ENCODE data around the gene IGFBP5. TPM values are rescaled to one million over a fixed set of nuclear protein-coding genes. Genes with fewer than 3 reads are reported as not detected.

The IGFBP5 gene
- total RNA-seq, 2 donors from 2014 or later = 162 to 319 TPM

DNA sequence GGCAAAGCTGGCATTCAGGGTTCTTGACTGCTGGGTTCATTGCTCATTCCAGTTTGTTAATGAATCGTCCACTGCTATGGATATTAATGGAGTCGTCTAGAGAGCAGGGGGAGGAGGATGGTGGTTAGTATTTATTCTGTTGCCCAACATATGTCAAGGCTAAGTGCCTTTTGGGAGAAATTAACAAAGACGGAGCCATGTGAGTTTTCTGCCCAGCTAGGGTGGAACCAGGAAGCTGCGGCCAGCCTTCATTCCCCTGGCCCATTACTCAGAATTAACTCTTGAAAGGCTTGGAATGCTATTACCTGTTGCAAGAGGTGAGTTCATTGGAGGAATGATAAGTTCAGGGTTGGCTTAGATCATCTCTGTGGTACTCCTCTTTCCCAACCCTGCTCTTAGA lies 42.8 kb downstream of the IGFBP5 start:
- no peaks in the 10 kb centered on the region for H3K9me3 ChIP-seq
- intact Hi-C loops (cut with DNase I) = no loop called here
- no peaks in the 10 kb centered on the region for H3K36me3 ChIP-seq
- WGBS = 66% methylated on average over 4 of the region's 4 CpGs
- DNase-seq (ENCODE audit: low spot score) = no peak
- no peaks in the 10 kb centered on the region for H3K4me1 ChIP-seq (replicated peaks)
- TF ChIP-seq POLR2AphosphoS5 (IDR thresholded peaks at IDR 0.05) (no peak), POLR2A (IDR thresholded peaks at IDR 0.05) (no peak)
- TF ChIP-seq, protein P1, sequence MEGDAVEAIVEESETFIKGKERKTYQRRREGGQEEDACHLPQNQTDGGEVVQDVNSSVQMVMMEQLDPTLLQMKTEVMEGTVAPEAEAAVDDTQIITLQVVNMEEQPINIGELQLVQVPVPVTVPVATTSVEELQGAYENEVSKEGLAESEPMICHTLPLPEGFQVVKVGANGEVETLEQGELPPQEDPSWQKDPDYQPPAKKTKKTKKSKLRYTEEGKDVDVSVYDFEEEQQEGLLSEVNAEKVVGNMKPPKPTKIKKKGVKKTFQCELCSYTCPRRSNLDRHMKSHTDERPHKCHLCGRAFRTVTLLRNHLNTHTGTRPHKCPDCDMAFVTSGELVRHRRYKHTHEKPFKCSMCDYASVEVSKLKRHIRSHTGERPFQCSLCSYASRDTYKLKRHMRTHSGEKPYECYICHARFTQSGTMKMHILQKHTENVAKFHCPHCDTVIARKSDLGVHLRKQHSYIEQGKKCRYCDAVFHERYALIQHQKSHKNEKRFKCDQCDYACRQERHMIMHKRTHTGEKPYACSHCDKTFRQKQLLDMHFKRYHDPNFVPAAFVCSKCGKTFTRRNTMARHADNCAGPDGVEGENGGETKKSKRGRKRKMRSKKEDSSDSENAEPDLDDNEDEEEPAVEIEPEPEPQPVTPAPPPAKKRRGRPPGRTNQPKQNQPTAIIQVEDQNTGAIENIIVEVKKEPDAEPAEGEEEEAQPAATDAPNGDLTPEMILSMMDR (IDR thresholded peaks at IDR 0.05) = no peak
- H3K27me3 ChIP-seq (replicated peaks; ENCODE audit: insufficient read depth) = no peaks in the 10 kb centered on the region
- H3K4me3 ChIP-seq = no peak overlapping the region
- no peak overlapping the region for H3K27ac ChIP-seq

DNA sequence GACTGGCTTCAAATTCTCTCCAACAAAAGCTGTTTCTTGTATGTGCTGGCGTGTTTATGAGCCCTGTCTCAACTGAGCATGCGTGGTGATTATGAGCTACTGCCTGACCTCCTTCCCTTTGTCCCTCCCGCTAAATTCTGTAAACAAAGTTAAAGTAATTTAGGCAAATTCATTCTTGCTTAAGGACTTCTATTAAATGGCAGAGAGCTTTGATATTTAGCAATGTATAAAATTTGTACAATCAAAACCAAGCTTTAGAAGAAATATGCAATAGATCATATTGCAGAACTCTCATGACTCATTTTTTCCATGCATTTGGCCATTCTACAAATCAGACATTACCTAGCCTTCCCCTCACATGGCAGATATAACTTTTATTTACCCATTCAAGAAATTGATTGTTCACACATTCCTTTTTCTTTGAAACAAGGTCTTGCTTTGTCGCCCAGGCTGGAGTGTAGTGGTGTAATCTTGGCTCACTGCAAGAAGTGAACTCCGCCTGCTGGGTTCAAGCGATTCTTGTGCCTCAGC lies 43.9 kb downstream of the IGFBP5 start:
- Histone ChIP-seq H3K4me3 (no peak overlapping the region), H3K4me1 (replicated peaks) (no peaks in the 10 kb centered on the region), H3K27me3 (replicated peaks; ENCODE audit: insufficient read depth) (no peaks in the 10 kb centered on the region), H3K9me3 (no peaks in the 10 kb centered on the region), H3K27ac (no peak overlapping the region), H3K36me3 (no peaks in the 10 kb centered on the region)
- 67% methylated on average over 6 of the region's 6 CpGs for WGBS
- TF ChIP-seq, protein P1 (IDR thresholded peaks at IDR 0.05) = no peak
- TF ChIP-seq POLR2AphosphoS5 (IDR thresholded peaks at IDR 0.05) = no peak
- no peak for TF ChIP-seq POLR2A (IDR thresholded peaks at IDR 0.05)
- no peak for DNase-seq (ENCODE audit: low spot score)
- intact Hi-C loops (cut with DNase I) = no loop called here

DNA sequence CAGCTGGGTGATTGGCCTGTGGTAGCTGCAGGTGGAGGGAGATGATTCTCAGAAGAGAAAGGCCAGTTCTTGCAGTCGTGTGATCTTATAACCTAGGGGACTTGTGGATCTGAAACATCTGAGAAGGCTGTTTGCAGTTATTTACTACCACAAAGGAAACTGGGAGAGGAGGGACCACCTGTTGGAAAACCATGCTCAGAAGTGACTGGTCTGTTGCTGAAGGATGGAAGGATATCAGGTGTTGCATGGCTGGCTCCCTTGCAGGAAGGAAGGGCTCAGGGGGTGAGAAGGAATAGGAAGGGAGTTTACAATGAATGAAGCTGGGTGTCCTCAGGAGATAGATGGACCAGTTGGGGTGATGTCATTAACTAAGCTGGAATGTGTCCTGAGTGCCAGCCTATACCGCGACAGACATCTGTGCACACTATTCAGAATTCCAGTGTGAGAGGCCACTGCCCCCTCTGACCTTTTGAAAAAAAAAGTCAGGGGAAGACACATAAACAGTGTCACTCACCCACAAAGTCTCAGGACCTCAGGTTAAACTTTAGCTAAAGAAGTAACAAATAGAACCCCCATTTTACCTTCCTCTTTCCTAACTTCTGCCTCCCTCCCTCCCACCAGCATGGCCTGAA lies 44.6 kb downstream of the IGFBP5 start:
- H3K4me1 ChIP-seq (replicated peaks) = no peaks in the 10 kb centered on the region
- TF ChIP-seq, protein P1 (IDR thresholded peaks at IDR 0.05) = no peak
- no peak for TF ChIP-seq POLR2A (IDR thresholded peaks at IDR 0.05)
- no peak for TF ChIP-seq POLR2AphosphoS5 (IDR thresholded peaks at IDR 0.05)
- H3K4me3 ChIP-seq = no peak overlapping the region
- DNase-seq (ENCODE audit: low spot score) = no peak
- H3K27ac ChIP-seq = no peak overlapping the region
- WGBS = 72% methylated on average over 3 of the region's 3 CpGs
- H3K9me3 ChIP-seq = no peaks in the 10 kb centered on the region
- H3K27me3 ChIP-seq (replicated peaks; ENCODE audit: insufficient read depth) = no peaks in the 10 kb centered on the region
- no peaks in the 10 kb centered on the region for H3K36me3 ChIP-seq
- intact Hi-C loops (cut with DNase I) = no loop called here

DNA sequence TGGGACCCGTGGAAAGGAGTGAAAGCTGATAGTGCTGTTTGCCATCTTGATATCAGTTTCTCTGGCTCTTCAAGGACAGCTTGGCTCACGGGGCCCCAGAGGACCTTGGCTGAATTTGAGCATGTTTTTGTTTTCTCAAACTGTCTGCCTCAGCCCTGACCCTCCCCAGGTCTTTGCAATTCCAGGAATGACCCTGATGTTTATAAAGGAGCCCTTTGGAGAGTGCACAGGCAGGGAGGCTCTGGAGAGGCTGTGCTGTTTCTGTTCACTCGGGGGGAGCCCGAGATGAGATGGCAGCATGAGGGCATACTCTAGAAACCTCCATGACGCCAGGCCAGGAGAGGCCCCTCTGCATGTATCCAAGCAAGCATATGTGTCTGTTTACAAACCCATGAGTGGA lies 45.8 kb downstream of the IGFBP5 start:
- intact Hi-C loops (cut with DNase I) = no loop called here
- H3K36me3 ChIP-seq = no peaks in the 10 kb centered on the region
- 59% methylated on average over 5 of the region's 5 CpGs for WGBS
- DNase-seq (ENCODE audit: low spot score) = no peak
- H3K27me3 ChIP-seq (replicated peaks; ENCODE audit: insufficient read depth) = no peaks in the 10 kb centered on the region
- H3K9me3 ChIP-seq = no peaks in the 10 kb centered on the region
- no peaks in the 10 kb centered on the region for H3K4me1 ChIP-seq (replicated peaks)
- H3K27ac ChIP-seq = no peak overlapping the region
- no peak overlapping the region for H3K4me3 ChIP-seq
- TF ChIP-seq, protein P1 (IDR thresholded peaks at IDR 0.05) = no peak
- TF ChIP-seq POLR2A (IDR thresholded peaks at IDR 0.05) = no peak
- TF ChIP-seq POLR2AphosphoS5 (IDR thresholded peaks at IDR 0.05) = no peak

DNA sequence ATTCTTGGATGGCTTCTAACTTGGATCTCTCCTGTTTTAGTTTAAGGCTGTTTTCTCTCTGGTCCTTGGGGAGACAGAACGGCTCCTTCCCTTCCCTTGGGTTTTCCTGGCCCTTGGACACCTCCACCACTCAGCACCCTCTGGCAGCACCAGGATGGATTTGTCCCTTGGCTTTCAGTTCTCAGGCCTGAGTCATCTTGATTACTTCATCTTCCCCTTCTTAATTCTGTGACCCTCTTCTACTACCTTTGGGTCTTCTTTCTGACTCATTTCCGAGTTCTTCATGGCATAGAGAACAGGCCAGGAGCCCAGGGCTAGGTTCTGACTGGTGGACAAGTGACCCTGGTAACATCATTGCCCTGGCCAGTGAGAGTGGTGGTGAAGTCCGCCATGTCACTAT lies 47.2 kb downstream of the IGFBP5 start:
- no peak for DNase-seq (ENCODE audit: low spot score)
- intact Hi-C loops (cut with DNase I) = no loop called here
- TF ChIP-seq POLR2AphosphoS5 (IDR thresholded peaks at IDR 0.05) (no peak), POLR2A (IDR thresholded peaks at IDR 0.05) (no peak)
- TF ChIP-seq, protein P1 (IDR thresholded peaks at IDR 0.05) = no peak
- H3K27me3 ChIP-seq (replicated peaks; ENCODE audit: insufficient read depth) = no peaks in the 10 kb centered on the region
- no peaks in the 10 kb centered on the region for H3K9me3 ChIP-seq
- H3K27ac ChIP-seq = peak overlapping the region in 1 of 2 donors; percentile 10
- no peak overlapping the region for H3K4me3 ChIP-seq
- no peaks in the 10 kb centered on the region for H3K36me3 ChIP-seq
- H3K4me1 ChIP-seq (replicated peaks) = no peaks in the 10 kb centered on the region
- WGBS = 85% methylated on average over 3 of the region's 3 CpGs
